G401 (cell line): ENCODE data around the gene DOK4. TPM values are rescaled to one million over a fixed set of nuclear protein-coding genes. Genes with fewer than 3 reads are reported as not detected.
"Not testable (repeated sequence)": the region's sequence is repeated elsewhere in the genome, so short reads cannot be mapped to it uniquely, and the experiment has no call there.

Experiments used
- DNase-seq: peaks from one replicate; pipeline ENCODE4 v3.0.0-alpha.2; 2015; ENCODE audit warnings: low spot score
- in situ Hi-C: cut with HindIII; loops from 2 replicates; pipeline ENCODE4 v1.10.0; 2016; ENCODE audit warnings: low sequenced_read_pairs, mixed read lengths
- total RNA-seq: library from RNA; depleted of rRNA; stranded (reverse); fragments of >200 nt; shearing (Covaris generic); gene quantifications from 2 replicates; pipeline ENCODE4 v1.2.3, GENCODE V29; 2014

DOK4 gene
- total RNA-seq, 1 experiment from 2014 or later = 33.7 TPM

DNA sequence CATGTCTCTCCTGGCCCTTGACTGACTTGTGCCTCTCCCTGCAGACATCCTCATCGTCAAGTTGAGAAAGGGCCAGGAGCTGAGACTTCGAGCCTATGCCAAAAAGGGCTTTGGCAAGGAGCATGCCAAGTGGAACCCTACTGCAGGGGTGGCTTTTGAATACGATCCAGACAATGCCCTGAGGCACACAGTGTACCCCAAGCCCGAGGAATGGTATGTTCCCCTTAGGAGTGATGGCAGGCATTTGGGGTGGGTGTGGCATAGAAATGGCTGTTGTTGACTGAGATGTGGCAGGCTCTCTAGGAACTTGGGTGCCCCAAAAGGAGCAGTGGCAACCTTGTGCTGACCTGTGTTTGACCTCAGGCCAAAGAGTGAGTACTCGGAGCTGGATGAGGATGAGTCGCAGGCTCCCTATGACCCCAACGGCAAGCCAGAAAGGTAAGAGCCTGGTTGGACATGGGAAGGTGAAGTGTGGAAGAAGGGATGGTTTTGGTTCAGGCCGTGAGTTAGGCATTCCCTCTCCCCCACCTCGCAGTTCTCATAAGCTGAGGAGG lies 16.3 kb downstream of the DOK4 start:
- in situ Hi-C loops = no loop called here

DNA sequence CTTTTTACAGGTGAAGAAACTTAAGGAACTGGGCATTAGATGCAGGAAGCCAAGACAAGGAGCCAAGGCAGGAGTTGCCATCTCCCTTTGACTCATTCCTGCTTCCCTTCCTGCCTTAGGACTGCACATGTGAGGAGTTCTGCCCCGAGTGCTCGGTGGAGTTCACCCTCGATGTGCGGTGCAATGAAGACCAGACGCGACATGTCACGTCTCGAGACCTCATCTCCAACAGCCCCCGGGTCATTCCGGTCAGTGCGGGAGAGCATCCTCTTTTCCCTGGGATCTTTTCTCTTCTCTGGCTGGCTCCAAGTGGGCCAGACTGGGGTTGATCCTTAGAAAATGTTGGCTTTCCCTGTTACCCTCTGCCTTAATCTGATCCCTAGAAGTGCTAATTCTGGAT lies 17.2 kb downstream of the DOK4 start:
- DNase-seq = no peak
- in situ Hi-C loops = no loop called here

More for the DNA sequence above, 16.3 kb downstream of the DOK4 start:
- DNase-seq = no peak

DNA sequence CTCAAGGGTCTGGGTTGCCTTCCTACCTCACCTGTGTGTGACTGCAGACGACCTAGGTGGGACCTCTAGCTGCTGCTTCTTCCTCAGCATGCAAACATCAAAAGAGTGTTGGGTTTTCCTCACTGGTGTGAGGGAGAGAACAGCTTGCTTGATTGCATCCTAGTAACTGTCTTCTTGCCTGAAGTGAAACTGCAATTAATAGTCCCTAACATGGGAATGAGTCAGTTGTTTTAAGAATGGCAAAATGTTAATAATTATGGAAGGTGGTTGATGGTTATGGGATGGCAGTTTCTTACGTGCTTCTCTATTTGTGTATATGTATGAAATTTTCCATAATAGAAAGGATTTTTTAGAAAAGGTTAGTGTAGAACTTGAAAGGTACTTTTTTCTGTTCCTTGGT lies 17.9 kb downstream of the DOK4 start:
- in situ Hi-C loops = no loop called here
- DNase-seq = no peak

DNA sequence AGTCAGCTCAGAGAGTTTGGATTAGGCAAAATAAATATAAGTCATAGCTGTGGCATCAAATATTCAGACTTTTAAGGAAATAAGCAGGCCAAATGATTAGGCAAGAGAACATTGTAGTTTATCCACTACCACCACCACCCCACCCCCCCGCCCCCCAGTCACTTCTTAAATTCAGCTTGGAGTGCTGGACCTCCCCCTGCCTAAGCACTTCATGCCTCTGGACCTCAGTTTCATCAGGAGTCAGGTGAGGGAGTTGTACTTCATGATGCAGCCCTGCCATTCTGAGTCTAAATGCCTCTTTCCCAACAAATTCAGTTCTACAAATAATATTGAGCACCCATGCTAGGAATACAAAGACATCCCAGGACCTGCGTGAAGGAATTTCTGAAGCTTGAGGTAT lies 21.8 kb downstream of the DOK4 start:
- in situ Hi-C loops = no loop called here

DNA sequence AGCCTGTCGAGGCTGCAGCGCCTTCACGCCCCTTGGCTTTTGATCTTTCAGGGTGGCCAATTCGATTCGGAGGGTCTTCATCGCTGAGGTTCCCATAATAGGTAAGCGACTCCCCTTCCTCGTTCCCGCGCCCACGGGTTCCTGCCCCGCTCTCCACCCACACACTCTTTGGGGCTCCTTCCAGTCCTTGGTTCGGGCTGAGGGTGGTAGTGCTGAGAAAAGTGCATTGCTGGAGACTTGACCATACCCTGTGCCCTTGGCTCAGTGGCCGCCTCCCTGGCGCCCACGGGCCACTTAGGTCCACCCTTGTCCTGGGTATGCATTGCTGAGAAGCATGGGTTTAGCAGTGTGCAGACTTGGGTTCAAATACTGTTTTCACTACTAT lies 23.3 kb downstream of the DOK4 start:
- DNase-seq = no peak
- in situ Hi-C loops = no loop called here

More for the DNA sequence above, 21.8 kb downstream of the DOK4 start:
- DNase-seq = no peak

DNA sequence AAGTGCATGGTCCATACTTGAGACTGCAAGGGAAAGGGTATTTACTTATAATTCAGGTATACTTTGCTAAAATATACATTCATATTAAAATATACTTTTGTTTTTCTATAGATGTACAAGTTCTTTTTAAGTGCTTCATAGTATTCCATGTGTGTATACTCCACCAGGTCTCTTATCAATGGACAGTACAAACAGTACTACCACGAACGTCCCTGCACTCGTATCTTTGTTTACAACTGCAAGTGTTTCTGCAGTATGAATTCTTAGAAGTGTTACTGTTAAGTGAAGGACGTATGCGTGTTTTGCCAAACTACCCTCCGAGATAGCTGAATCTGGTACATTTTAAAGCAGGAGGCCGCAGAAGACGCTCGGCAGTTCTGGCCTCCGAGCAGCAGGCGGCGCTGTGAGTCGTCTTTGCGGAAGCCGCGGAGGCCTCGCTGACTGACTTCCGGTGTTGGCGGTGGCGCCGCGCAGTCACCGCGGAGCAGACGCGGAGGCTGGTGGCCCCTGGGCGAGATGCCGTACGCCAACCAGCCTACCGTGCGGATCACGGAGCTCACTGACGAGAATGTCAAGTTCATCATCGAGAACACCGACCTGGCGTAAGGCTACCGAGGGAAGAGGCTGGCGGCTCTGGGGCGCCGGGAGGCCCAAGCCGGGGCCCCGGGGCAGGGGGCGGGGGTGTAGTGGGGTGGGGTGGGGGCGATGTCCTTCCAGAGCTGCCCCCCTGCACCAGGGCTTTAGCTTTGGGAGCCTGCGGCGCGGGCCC lies 23.9 kb downstream of the DOK4 start, which contains the start of gene POLR2C:
POLR2C (plus strand) TSS at position 471 of the 769 bp plus-strand sequence; CDS start at position 517, 46 bp downstream.
- in situ Hi-C loops = no loop called here
- DNase-seq = peak; percentile 77

DNA sequence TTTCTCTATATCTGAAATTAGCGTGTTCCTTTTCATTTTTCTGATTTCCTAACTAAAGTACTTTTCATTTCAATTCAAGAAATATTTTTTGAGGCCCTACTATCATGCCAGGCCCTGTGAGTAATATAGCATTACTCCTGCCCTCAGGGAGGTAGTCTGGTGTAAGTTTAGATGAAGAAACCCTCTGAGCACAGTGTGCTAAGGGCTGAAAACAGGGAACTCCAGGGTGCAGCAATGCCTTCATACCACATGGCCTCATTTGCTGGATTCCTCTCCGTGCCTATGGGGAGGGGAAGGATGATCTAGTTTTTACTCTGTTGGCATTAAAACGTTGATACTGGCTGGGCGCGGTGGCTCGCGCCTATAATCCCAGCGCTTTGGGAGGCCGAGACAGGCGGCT lies 34.3 kb downstream of the DOK4 start:
- DNase-seq = no peak
- in situ Hi-C loops = no loop called here

DNA sequence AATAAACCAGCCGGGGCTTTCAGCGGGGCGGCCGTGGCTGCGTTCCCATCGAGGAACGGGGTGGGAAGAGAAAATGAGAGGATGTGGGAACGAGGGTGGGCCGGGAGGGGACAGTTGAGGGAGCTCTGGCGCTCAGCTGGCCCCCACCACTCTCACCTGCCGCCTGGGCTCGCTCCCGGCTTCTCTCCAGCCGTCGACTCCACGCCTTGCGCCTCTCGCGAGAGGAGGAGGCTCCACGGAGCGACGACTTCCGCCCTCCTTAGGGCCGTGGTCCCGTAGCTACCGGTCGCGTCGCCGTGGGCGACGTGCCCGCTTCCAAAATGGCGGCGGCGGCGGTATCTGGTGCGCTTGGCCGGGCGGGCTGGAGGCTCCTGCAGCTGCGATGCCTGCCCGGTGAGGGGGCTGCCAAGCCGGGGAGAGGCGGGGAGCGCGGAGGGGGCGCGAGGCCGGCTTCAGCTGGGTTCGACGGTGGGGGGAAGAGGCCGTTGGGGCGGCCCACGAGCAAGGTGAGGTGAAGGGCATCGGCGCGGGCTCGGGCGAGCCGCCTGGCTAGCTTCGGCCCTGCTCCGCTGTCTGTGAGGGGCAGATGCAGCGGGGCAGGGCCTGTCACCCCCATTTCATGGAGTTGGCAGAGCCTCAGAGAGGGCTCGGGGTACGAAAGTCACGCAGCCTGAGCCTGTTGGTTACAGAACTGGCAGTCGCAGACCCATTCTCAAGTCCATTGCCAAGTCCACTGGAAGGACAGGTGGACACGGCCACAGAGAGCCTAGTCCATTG lies 38.9 kb downstream of the DOK4 start, which contains the start of the genes CIAPIN1 and COQ9:
CIAPIN1 (minus strand) TSS at position 200 of the 777 bp plus-strand sequence. CDS start 6,457 bp downstream, outside the sequence.
COQ9 (plus strand) TSS at position 294 of the 777 bp plus-strand sequence; CDS start at position 321, 27 bp downstream.
- DNase-seq = peak; percentile 94
- in situ Hi-C loops = no loop called here

DNA sequence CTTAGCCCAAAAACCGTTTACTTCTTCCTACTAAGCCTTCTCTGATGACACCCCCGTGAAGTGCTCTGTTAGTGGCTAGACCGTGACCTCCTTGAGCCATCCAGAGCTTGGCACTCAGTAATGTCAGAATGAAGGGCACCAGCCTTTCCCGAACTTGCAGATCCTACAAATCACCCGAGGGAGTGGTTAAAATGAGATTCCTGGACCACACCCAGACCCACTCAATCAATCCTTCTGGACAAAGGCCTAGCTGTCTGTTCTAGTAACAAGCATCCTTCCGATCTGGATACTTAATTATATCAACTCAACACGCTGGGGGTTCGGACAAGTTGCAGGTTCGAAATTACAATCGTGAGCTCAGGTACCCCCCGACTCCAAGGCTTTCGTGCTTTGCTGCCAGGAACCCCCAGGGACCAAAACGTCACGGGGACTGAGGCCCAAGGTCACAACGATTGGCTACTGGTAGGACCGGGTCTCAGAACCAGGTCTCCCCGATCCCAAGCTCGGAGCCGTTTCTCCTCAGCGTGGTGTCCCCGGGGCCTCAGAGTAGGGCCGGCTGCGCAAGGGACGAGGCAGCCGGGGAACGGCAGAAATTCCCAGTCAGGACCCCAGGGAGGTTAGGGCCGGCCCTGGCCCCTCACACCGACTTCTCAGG lies 39.6 kb downstream of the DOK4 start:
- in situ Hi-C loops = no loop called here
- DNase-seq = peak; percentile 49

DNA sequence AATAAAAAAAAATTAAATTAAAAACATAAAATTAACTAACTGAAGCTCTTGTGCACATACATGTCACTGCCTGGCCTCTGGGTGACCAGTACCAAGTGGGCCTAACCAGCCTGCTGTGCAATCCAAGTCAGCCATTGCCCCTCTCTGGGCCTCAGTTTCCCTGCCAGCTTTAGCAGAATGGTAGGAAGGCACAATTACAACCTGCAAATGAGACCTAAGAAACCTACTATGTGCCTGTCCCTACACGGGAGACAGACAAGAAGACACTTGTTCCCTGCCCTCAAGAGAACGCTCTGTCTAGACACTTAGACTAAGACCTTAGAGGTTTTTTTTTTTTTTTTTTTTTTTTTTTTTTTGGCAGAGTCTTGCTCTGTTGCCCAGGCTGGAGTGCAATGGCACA lies 40.8 kb downstream of the DOK4 start:
- in situ Hi-C loops = no loop called here
- no peak for DNase-seq

DNA sequence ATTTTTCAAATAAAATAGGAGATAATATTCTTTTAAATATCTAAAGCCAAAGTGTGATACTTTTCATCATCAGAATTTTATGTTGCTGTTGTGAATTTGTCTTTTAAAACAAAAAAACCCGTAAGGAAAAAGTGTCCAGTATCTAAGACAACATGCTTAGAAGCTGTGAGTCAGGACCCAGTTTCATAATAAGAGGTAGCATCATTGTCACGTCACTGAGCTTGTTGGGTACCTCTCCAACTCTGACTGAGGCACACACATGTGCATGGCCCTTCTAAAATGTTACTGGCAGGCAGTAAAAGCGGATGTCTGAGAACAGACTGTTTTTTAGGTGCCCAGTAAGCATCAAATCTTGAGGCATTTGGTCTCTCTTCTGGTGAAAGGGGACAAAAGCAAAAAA lies 41.6 kb downstream of the DOK4 start:
- DNase-seq = no peak
- in situ Hi-C loops = no loop called here

DNA sequence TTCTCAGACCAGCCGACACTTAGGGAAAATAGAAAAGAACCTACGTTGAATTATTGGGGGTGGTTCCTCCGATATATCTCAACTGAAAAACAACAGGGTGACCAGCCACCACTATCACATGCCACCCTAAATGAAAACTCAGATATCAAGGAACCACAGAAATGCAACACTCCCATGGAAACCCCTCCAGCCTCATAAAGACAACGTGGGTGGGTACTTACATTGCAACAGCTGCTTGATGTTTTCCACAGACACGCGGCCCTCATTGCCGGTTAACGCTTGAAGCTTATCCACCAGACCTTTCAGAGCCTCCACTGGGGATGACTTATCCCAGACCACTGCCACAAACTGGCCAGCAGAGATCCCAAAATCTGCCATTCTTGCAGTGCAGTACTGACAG lies 45.7 kb downstream of the DOK4 start:
- DNase-seq, in situ Hi-C loops: not testable (repeated sequence)

DNA sequence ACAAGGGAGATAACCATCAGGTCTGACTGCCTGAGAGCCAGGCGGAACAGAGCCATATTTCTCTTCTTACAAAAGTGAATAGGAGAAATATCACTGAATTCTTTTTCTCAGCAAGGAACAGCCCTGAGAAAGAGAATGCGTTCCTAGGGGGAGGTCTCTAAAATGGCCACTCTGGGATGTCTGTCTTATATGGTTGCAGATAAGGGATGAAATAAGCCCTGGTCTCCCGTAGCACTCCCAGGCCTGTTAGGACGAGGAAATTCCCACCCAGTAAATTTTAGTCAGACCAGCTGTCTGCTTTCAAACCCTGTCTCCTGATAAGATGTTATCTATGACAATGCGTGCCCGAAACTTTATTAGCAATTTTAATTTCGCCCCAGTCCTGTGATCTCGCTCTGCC lies 46.3 kb downstream of the DOK4 start:
- DNase-seq, in situ Hi-C loops: not testable (repeated sequence)

DNA sequence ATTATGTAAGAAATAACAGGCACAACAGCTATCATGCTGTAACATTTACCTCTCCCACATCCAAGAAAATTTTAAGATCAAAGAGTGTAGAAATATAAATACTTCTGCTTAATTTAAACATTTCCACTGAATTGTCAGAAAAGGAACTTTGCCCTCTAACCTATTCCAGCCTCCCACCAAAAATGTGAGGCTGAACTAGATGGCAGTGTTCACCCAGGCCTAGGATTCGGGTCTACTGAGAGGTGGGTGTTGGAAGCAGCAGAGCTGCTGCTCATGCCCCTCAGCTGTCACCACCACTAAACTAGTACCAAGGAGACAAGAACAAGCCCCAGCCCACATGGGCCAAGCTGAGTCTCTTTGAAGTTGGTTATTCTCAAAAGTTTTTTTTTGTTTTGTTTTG lies 50.5 kb downstream of the DOK4 start:
- in situ Hi-C loops = no loop called here
- DNase-seq = no peak

DNA sequence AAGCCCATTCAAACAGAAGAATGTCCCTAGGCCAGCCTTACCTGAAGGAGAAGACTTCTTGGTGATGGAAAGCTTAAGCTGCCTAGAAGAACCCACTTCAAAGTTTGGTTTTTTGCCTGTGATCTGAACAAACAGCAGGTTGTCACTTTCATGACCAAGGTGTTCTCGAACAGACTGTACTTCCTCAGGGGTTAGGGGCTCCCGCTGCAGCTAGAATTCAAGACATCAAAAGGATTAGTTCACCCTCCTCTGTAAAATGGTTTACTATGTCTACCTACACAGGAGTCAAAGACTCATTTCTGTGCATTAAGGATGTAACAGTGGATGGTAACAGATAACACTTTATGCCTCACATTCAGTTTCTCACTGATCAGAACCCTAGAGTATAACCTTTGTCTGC lies 52.3 kb downstream of the DOK4 start:
- in situ Hi-C loops = no loop called here

DNA sequence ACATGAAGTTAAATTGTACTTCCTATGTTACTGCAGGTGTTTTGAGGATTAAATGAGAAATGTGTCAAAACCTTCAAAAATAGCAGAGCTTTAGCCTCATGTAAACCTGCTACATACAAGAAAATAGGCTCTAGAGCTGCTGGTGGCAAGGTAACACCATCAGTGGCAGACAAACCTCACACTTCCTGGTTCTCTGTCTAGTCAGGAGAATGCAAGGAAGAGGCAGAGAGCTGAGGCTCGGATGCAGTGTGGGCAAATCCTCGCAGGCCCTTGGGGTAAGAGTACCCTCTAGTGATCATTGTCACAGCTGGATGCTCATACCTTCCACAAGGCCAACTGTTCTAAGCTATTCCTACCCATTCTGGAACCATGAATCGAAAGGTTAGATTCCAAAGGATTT lies 53.3 kb downstream of the DOK4 start:
- no peak for DNase-seq
- in situ Hi-C loops = no loop called here

More for the DNA sequence above, 52.3 kb downstream of the DOK4 start:
- no peak for DNase-seq

DNA sequence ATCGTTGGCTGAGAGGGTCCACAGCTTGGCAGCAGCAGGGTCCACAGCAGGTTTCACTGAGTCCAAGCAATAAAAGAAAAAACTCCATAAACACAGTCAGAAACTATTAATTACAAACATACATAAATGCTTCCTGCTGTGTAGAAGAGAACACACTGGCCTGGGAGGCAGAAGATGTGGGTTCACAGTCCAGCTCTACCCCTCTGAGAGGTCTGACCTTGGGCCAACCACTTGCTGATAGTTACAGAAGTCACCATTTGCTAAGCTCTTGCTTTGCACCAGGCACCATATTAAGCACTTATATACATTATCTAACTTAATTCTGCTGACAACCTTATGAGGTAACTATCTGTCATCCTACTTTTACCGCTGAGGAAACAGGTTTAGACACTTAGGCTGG lies 53.8 kb downstream of the DOK4 start:
- in situ Hi-C loops = no loop called here
- no peak for DNase-seq

DNA sequence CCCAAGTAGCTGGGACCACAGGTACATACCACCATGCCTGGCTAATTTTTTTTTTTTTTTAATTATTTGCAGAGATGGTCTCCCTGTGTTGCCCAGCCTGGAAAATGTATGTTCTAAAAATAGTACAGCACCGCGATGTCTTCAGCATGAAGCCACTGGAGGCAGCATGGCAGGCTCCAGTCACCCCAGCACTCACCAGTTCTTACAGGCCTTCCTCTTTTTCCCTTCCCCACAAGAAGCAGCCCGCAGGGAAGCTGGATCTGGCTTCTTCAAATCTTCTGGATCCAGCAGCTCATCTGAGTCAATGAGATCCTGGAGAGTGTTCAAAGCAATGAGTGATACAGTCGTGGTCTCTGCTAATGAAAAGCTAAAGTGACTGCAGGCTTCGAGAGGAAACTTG lies 55.3 kb downstream of the DOK4 start:
- DNase-seq = no peak
- in situ Hi-C loops = no loop called here

DNA sequence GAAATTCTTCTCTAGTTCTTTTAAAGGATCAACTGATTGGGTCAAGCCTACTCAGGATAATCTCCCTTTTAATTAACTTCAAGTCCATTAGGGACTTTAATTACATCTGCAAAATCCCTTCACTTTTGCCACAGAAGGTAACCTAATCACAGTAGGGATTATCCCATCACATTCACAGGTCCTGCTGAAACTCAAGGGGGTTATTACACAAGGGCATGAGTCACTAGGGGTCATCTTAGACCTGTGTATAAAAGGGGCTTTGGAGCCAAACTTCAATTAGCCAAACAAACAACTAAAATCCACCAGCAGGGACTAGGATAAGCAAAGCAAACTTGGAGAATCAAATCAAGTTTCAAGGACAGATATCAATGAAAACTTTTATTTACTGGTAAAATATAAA lies 58.5 kb downstream of the DOK4 start:
- in situ Hi-C loops = no loop called here
- DNase-seq = no peak
